Hepatic stellate cell (primary cell): ENCODE results near the gene MYO1E.
A peak's percentile ranks its signal among the peaks of the same experiment; 100 is the strongest.
"Not testable (repeated sequence)": the region's sequence is repeated elsewhere in the genome, so short reads cannot be mapped to it uniquely, and the experiment has no call there.

ENCODE experiments used
- DNase-seq: peaks from one replicate; pipeline ENCODE4 v3.0.0; 2011; ENCODE audit warnings: low spot score

The MYO1E gene

GRCh38 chr15:59372352-59373211, at the start of gene MYO1E:
Gene MYO1E, minus strand, starts transcription at chr15:59372871. Its CDS starts 371 bp downstream, at chr15:59372500.
- DNase-seq: peak; percentile 97

- no peak for DNase-seq
These were observed 48.4 kb upstream of the MYO1E start for GRCh38 chr15:59420986-59421618.

GRCh38 chr15:59420108-59420507, 47.4 kb upstream of the MYO1E start:
- no peak for DNase-seq

GRCh38 chr15:59419170-59419569, 46.5 kb upstream of the MYO1E start:
- DNase-seq: no peak

- DNase-seq: no peak
These were observed 44.1 kb upstream of the MYO1E start for GRCh38 chr15:59416816-59417215.

GRCh38 chr15:59413577-59413976, 40.9 kb upstream of the MYO1E start:
- DNase-seq: no peak

GRCh38 chr15:59410391-59410896, 37.8 kb upstream of the MYO1E start:
- DNase-seq: no peak

GRCh38 chr15:59407946-59408345, 35.3 kb upstream of the MYO1E start:
- no peak for DNase-seq

GRCh38 chr15:59406446-59406845, 33.8 kb upstream of the MYO1E start:
- no peak for DNase-seq

- no peak for DNase-seq
These were observed 32.4 kb upstream of the MYO1E start for GRCh38 chr15:59405079-59405478.

- no peak for DNase-seq
These were observed 29.3 kb upstream of the MYO1E start for GRCh38 chr15:59401824-59402569.

- not testable (repeated sequence) for DNase-seq
These were observed 28.6 kb upstream of the MYO1E start for GRCh38 chr15:59401051-59401823.

- DNase-seq: no peak
These were observed 27.6 kb upstream of the MYO1E start for GRCh38 chr15:59400103-59400813.

GRCh38 chr15:59399465-59400102, 26.9 kb upstream of the MYO1E start:
- no peak for DNase-seq

- no peak for DNase-seq
These were observed 25.5 kb upstream of the MYO1E start for GRCh38 chr15:59398220-59398619.

- DNase-seq: no peak
These were observed 24.0 kb upstream of the MYO1E start for GRCh38 chr15:59396679-59397078.

GRCh38 chr15:59396211-59396610, 23.5 kb upstream of the MYO1E start:
- no peak for DNase-seq

GRCh38 chr15:59394166-59394661, 21.5 kb upstream of the MYO1E start:
- no peak for DNase-seq

- no peak for DNase-seq
These were observed 19.6 kb upstream of the MYO1E start for GRCh38 chr15:59392299-59392698.

- DNase-seq: peak; percentile 37
These were observed 16.0 kb upstream of the MYO1E start for GRCh38 chr15:59388670-59389069.
